Stimulated activated CD4-positive, alpha-beta T cell treated with anti-CD3 and anti-CD28 coated beads, Interleukin-2, amount 100 ng/mL, for 48 hours (primary cell): Measurements from ENCODE around the gene GLB1L.
"Not testable (repeated sequence)": the region's sequence is repeated elsewhere in the genome, so short reads cannot be mapped to it uniquely, and the experiment has no call there.

Source experiments
- DNase-seq, 2 donors: peaks; one replicate each; pipeline ENCODE4 v3.0.0-alpha.2; 2020

GLB1L gene

GRCh38 chr2:219205165-219205538, 40.1 kb downstream of the GLB1L start:
- no peak for DNase-seq

GRCh38 chr2:219204425-219205164, 40.6 kb downstream of the GLB1L start:
- no peak for DNase-seq

GRCh38 chr2:219201331-219201730, 43.9 kb downstream of the GLB1L start:
- DNase-seq, result not testable (repeated sequence)

GRCh38 chr2:219200502-219201326, 44.5 kb downstream of the GLB1L start:
- not testable (repeated sequence) for DNase-seq

GRCh38 chr2:219199470-219200211, 45.6 kb downstream of the GLB1L start:
- DNase-seq, result no peak

GRCh38 chr2:219198974-219199373, 46.3 kb downstream of the GLB1L start:
- DNase-seq, result no peak

GRCh38 chr2:219197388-219197787, 47.9 kb downstream of the GLB1L start:
- no peak for DNase-seq

- DNase-seq, result no peak
Measured at GRCh38 chr2:219186754-219187456, 58.3 kb downstream of the GLB1L start.
